ENCODE data around the gene PITRM1.

DNA sequence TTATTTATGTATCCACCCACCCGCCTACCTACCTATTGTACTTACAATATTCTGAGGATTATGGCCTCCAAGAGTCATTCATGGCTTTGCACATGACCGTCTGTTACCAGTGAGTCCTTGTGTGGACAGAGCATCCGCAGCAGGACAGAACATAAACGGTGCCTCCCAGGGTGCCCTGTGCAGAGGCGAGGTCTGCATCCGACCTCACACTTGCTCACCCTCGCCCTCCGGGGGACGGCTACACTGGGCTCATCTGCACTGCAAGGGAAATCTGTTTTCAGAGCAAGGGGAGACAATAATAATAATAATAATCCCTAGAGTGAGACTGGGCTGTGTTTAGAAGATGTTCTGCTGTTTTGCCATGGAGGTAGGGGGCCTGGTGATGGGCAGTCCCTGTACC is 75.4 kb downstream of the PITRM1 start:
- TF ChIP-seq, protein P1, sequence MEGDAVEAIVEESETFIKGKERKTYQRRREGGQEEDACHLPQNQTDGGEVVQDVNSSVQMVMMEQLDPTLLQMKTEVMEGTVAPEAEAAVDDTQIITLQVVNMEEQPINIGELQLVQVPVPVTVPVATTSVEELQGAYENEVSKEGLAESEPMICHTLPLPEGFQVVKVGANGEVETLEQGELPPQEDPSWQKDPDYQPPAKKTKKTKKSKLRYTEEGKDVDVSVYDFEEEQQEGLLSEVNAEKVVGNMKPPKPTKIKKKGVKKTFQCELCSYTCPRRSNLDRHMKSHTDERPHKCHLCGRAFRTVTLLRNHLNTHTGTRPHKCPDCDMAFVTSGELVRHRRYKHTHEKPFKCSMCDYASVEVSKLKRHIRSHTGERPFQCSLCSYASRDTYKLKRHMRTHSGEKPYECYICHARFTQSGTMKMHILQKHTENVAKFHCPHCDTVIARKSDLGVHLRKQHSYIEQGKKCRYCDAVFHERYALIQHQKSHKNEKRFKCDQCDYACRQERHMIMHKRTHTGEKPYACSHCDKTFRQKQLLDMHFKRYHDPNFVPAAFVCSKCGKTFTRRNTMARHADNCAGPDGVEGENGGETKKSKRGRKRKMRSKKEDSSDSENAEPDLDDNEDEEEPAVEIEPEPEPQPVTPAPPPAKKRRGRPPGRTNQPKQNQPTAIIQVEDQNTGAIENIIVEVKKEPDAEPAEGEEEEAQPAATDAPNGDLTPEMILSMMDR (IDR thresholded peaks at IDR 0.05) = no peak
- TF ChIP-seq POLR2A (IDR thresholded peaks at IDR 0.05; ENCODE audit: low read length) = no peak
- no peak for TF ChIP-seq CEBPB (IDR thresholded peaks at IDR 0.05)
- TF ChIP-seq RAD21 (conservative IDR thresholded peaks at IDR 0.05 in 1 of 2, IDR thresholded peaks at IDR 0.05 in 1 of 2) = no peak
- no peak for TF ChIP-seq RCOR1 (IDR thresholded peaks at IDR 0.05; ENCODE audit: low read depth, low read length)
- no peak for TF ChIP-seq TP53 (CRISPR knock-in tag; IDR thresholded peaks at IDR 0.05)
- no peak for TF ChIP-seq MAFK (IDR thresholded peaks at IDR 0.05; ENCODE audit: partially characterized antibody)
- no peak for TF ChIP-seq MYC (IDR thresholded peaks at IDR 0.05; ENCODE audit: borderline replicate concordance, low read length)
- no peak for TF ChIP-seq NFE2L2 (conservative IDR thresholded peaks at IDR 0.05; ENCODE audit: low read length)
